ENCODE data around the gene PDE3A. TPM values are rescaled to one million over a fixed set of nuclear protein-coding genes. Genes with fewer than 3 reads are reported as not detected.

Gene PDE3A
- total RNA-seq, 6 donors from 2014 or later, result 1.0 to 10.0 (median 3.2) TPM

GRCh38 chr12:20523658-20524057 lies 155.3 kb downstream of the PDE3A start:
- Histone ChIP-seq H3K36me3 (no peaks in the 10 kb centered on the region), H3K4me3 (no peak overlapping the region), H3K27me3 (no peaks in the 10 kb centered on the region), H3K27ac (no peak overlapping the region), H3K9me3 (no peaks in the 10 kb centered on the region), H3K4me1 (no peaks in the 10 kb centered on the region)
- WGBS, 2 donors, result 89 to 94% methylated on average over 2 of the region's 2 CpGs
- DNase-seq, result no peak
- TF ChIP-seq EP300 (IDR thresholded peaks at IDR 0.05), result no peak
- no peak for TF ChIP-seq POLR2AphosphoS5 (IDR thresholded peaks at IDR 0.05)
- TF ChIP-seq POLR2A (IDR thresholded peaks at IDR 0.05), result no peak
- TF ChIP-seq CTCF (IDR thresholded peaks at IDR 0.05), result no peak
- no peak for ATAC-seq (ENCODE audit: low FRiP score in 2 of 2)

GRCh38 chr12:20524113-20524512 lies 155.8 kb downstream of the PDE3A start:
- DNase-seq (no peak), ATAC-seq (ENCODE audit: low FRiP score in 2 of 2) (no peak)
- no peak overlapping the region for H3K4me3 ChIP-seq
- H3K27me3 ChIP-seq, result no peaks in the 10 kb centered on the region
- no peaks in the 10 kb centered on the region for H3K9me3 ChIP-seq
- TF ChIP-seq POLR2AphosphoS5 (IDR thresholded peaks at IDR 0.05), result no peak
- no peak for TF ChIP-seq CTCF (IDR thresholded peaks at IDR 0.05)
- TF ChIP-seq EP300 (IDR thresholded peaks at IDR 0.05), result no peak
- no peak for TF ChIP-seq POLR2A (IDR thresholded peaks at IDR 0.05)
- WGBS, 2 donors, result 82 to 86% methylated on average over 5 of the region's 5 CpGs
- no peaks in the 10 kb centered on the region for H3K36me3 ChIP-seq
- H3K4me1 ChIP-seq, result no peaks in the 10 kb centered on the region
- H3K27ac ChIP-seq, result no peak overlapping the region

GRCh38 chr12:20525064-20525610 lies 156.8 kb downstream of the PDE3A start:
- ATAC-seq (ENCODE audit: low FRiP score in 2 of 2) (no peak), DNase-seq (no peak)
- Histone ChIP-seq H3K27me3 (no peaks in the 10 kb centered on the region), H3K9me3 (no peaks in the 10 kb centered on the region), H3K27ac (no peak overlapping the region), H3K4me1 (no peaks in the 10 kb centered on the region), H3K36me3 (no peaks in the 10 kb centered on the region), H3K4me3 (no peak overlapping the region)
- 82 to 84% methylated on average over 4 of the region's 4 CpGs for WGBS, 2 donors
- no peak for TF ChIP-seq CTCF (IDR thresholded peaks at IDR 0.05)
- TF ChIP-seq POLR2A (IDR thresholded peaks at IDR 0.05), result no peak
- TF ChIP-seq POLR2AphosphoS5 (IDR thresholded peaks at IDR 0.05), result no peak
- no peak for TF ChIP-seq EP300 (IDR thresholded peaks at IDR 0.05)

GRCh38 chr12:20527417-20528163 lies 159.3 kb downstream of the PDE3A start:
- H3K27me3 ChIP-seq, result no peaks in the 10 kb centered on the region
- no peak for DNase-seq
- ATAC-seq (ENCODE audit: low FRiP score in 2 of 2), result no peak
- H3K4me3 ChIP-seq, result no peak overlapping the region
- H3K9me3 ChIP-seq, result no peaks in the 10 kb centered on the region
- no peaks in the 10 kb centered on the region for H3K36me3 ChIP-seq
- WGBS, 2 donors, result 67 to 77% methylated on average over 8 of the region's 8 CpGs
- no peak overlapping the region for H3K27ac ChIP-seq
- no peaks in the 10 kb centered on the region for H3K4me1 ChIP-seq
- no peak for TF ChIP-seq CTCF (IDR thresholded peaks at IDR 0.05)
- no peak for TF ChIP-seq EP300 (IDR thresholded peaks at IDR 0.05)
- no peak for TF ChIP-seq POLR2A (IDR thresholded peaks at IDR 0.05)
- no peak for TF ChIP-seq POLR2AphosphoS5 (IDR thresholded peaks at IDR 0.05)

GRCh38 chr12:20528208-20528607 lies 159.9 kb downstream of the PDE3A start:
- Histone ChIP-seq H3K27me3 (no peaks in the 10 kb centered on the region), H3K36me3 (no peaks in the 10 kb centered on the region), H3K9me3 (no peaks in the 10 kb centered on the region), H3K27ac (no peak overlapping the region), H3K4me3 (no peak overlapping the region), H3K4me1 (no peaks in the 10 kb centered on the region)
- DNase-seq, result no peak
- TF ChIP-seq CTCF (IDR thresholded peaks at IDR 0.05) (no peak), POLR2AphosphoS5 (IDR thresholded peaks at IDR 0.05) (no peak), EP300 (IDR thresholded peaks at IDR 0.05) (no peak), POLR2A (IDR thresholded peaks at IDR 0.05) (no peak)
- no peak for ATAC-seq (ENCODE audit: low FRiP score in 2 of 2)
- 73 to 79% methylated on average over 1 of the region's 1 CpG for WGBS, 2 donors
